ENCODE results near the gene KCNMA1.

Gene KCNMA1

GRCh38 chr10:77151408-77151807 is 486.2 kb downstream of the KCNMA1 start:
- FAIRE-seq (no peak), DNase-seq (ENCODE audit: insufficient read length, low spot score) (no peak)
- TF ChIP-seq POLR2A (IDR thresholded peaks at IDR 0.05; ENCODE audit: low read depth, low read length), result no peak

GRCh38 chr10:77149706-77150105 is 487.9 kb downstream of the KCNMA1 start:
- FAIRE-seq (no peak), DNase-seq (ENCODE audit: insufficient read length, low spot score) (no peak)

GRCh38 chr10:77149001-77149400 is 488.6 kb downstream of the KCNMA1 start:
- no peak for DNase-seq (ENCODE audit: insufficient read length, low spot score)
- no peak for TF ChIP-seq POLR2A (IDR thresholded peaks at IDR 0.05; ENCODE audit: low read depth, low read length)
- FAIRE-seq, result peak; percentile 6

More at GRCh38 chr10:77149706-77150105, 487.9 kb downstream of the KCNMA1 start:
- TF ChIP-seq POLR2A (IDR thresholded peaks at IDR 0.05; ENCODE audit: low read depth, low read length), result no peak

GRCh38 chr10:77147871-77148270 is 489.7 kb downstream of the KCNMA1 start:
- DNase-seq (ENCODE audit: insufficient read length, low spot score), result no peak

GRCh38 chr10:77146712-77147336 is 490.8 kb downstream of the KCNMA1 start:
- no peak for DNase-seq (ENCODE audit: insufficient read length, low spot score)
- FAIRE-seq, result peak; percentile 38
- TF ChIP-seq POLR2A (IDR thresholded peaks at IDR 0.05; ENCODE audit: low read depth, low read length), result no peak

More at GRCh38 chr10:77147871-77148270, 489.7 kb downstream of the KCNMA1 start:
- no peak for FAIRE-seq
- no peak for TF ChIP-seq POLR2A (IDR thresholded peaks at IDR 0.05; ENCODE audit: low read depth, low read length)

- peak; percentile 52 for FAIRE-seq
- no peak for DNase-seq (ENCODE audit: insufficient read length, low spot score)
- TF ChIP-seq POLR2A (IDR thresholded peaks at IDR 0.05; ENCODE audit: low read depth, low read length), result no peak
Measured at GRCh38 chr10:77144656-77145055, 493.0 kb downstream of the KCNMA1 start.

GRCh38 chr10:77139252-77140160 is 498.1 kb downstream of the KCNMA1 start:
- FAIRE-seq (no peak), DNase-seq (ENCODE audit: insufficient read length, low spot score) (no peak)
- TF ChIP-seq POLR2A (IDR thresholded peaks at IDR 0.05; ENCODE audit: low read depth, low read length), result no peak

- no peak for DNase-seq (ENCODE audit: insufficient read length, low spot score)
- TF ChIP-seq POLR2A (IDR thresholded peaks at IDR 0.05; ENCODE audit: low read depth, low read length), result no peak
- FAIRE-seq, result no peak
Measured at GRCh38 chr10:77138541-77138940, 499.1 kb downstream of the KCNMA1 start.

- DNase-seq (ENCODE audit: insufficient read length, low spot score) (no peak), FAIRE-seq (no peak)
- TF ChIP-seq POLR2A (IDR thresholded peaks at IDR 0.05; ENCODE audit: low read depth, low read length), result no peak
Measured at GRCh38 chr10:77135555-77135954, 502.1 kb downstream of the KCNMA1 start.

GRCh38 chr10:77131214-77131613 is 506.4 kb downstream of the KCNMA1 start:
- DNase-seq (ENCODE audit: insufficient read length, low spot score) (no peak), FAIRE-seq (peak; percentile 82)
- TF ChIP-seq POLR2A (IDR thresholded peaks at IDR 0.05; ENCODE audit: low read depth, low read length), result no peak

- DNase-seq (ENCODE audit: insufficient read length, low spot score) (no peak), FAIRE-seq (peak; percentile 80)
- no peak for TF ChIP-seq POLR2A (IDR thresholded peaks at IDR 0.05; ENCODE audit: low read depth, low read length)
Measured at GRCh38 chr10:77127243-77127642, 510.4 kb downstream of the KCNMA1 start.

GRCh38 chr10:77125231-77125630 is 512.4 kb downstream of the KCNMA1 start:
- DNase-seq (ENCODE audit: insufficient read length, low spot score), result no peak
- TF ChIP-seq POLR2A (IDR thresholded peaks at IDR 0.05; ENCODE audit: low read depth, low read length), result no peak
- no peak for FAIRE-seq

GRCh38 chr10:77123330-77123729 is 514.3 kb downstream of the KCNMA1 start:
- FAIRE-seq, result peak; percentile 20

GRCh38 chr10:77121829-77122228 is 515.8 kb downstream of the KCNMA1 start:
- FAIRE-seq (no peak), DNase-seq (ENCODE audit: insufficient read length, low spot score) (no peak)
- no peak for TF ChIP-seq POLR2A (IDR thresholded peaks at IDR 0.05; ENCODE audit: low read depth, low read length)

More at GRCh38 chr10:77123330-77123729, 514.3 kb downstream of the KCNMA1 start:
- DNase-seq (ENCODE audit: insufficient read length, low spot score), result no peak
- no peak for TF ChIP-seq POLR2A (IDR thresholded peaks at IDR 0.05; ENCODE audit: low read depth, low read length)

Measured in H54 (cell line).